Measurements from ENCODE around the gene ABHD16A. TPM values are rescaled to one million over a fixed set of nuclear protein-coding genes. Genes with fewer than 3 reads are reported as not detected.

The ABHD16A gene
- total RNA-seq, 6 donors from 2014 or later = 42.1 to 62.5 (median 51.6) TPM

- DNase-seq = no peak
- Histone ChIP-seq H3K4me1 (no peaks in the 10 kb centered on the region), H3K27me3 (no peaks in the 10 kb centered on the region), H3K36me3 (peaks cover 74 to 100% (median 92%) of the 10 kb centered on the region in 4 donors), H3K27ac (no peak overlapping the region), H3K4me3 (no peak overlapping the region), H3K9me3 (no peaks in the 10 kb centered on the region)
- no peak for ATAC-seq (ENCODE audit: low FRiP score in 2 of 2)
- WGBS, 2 donors = 97 to 98% methylated on average over 6 of the region's 6 CpGs
- TF ChIP-seq CTCF (IDR thresholded peaks at IDR 0.05) = no peak
- TF ChIP-seq POLR2AphosphoS5 (IDR thresholded peaks at IDR 0.05) = no peak
Measured at GRCh38 chr6:31640612-31641011, 62.5 kb downstream of the ABHD16A start.

- DNase-seq (no peak), ATAC-seq (ENCODE audit: low FRiP score in 2 of 2) (no peak)
- no peaks in the 10 kb centered on the region for H3K4me1 ChIP-seq
- H3K27ac ChIP-seq = no peak overlapping the region
- TF ChIP-seq EP300 (IDR thresholded peaks at IDR 0.05) (no peak), POLR2A (IDR thresholded peaks at IDR 0.05) (no peak), POLR2AphosphoS5 (IDR thresholded peaks at IDR 0.05) (no peak), CTCF (IDR thresholded peaks at IDR 0.05) (no peak)
- no peak overlapping the region for H3K4me3 ChIP-seq
- H3K9me3 ChIP-seq = no peaks in the 10 kb centered on the region
- H3K36me3 ChIP-seq = peaks cover 69 to 100% (median 92%) of the 10 kb centered on the region in 4 donors
- H3K27me3 ChIP-seq = no peaks in the 10 kb centered on the region
- 74 to 76% methylated on average over 9 to 10 of the region's 10 CpGs for WGBS, 2 donors
Measured at GRCh38 chr6:31639449-31639861, 63.7 kb downstream of the ABHD16A start.

- H3K36me3 ChIP-seq = peaks cover 69 to 100% (median 92%) of the 10 kb centered on the region in 4 donors
- no peak overlapping the region for H3K4me3 ChIP-seq
- no peaks in the 10 kb centered on the region for H3K4me1 ChIP-seq
- no peak for ATAC-seq (ENCODE audit: low FRiP score in 2 of 2)
- 85 to 91% methylated on average over 9 of the region's 9 CpGs for WGBS, 2 donors
- H3K9me3 ChIP-seq = no peaks in the 10 kb centered on the region
- TF ChIP-seq POLR2AphosphoS5 (IDR thresholded peaks at IDR 0.05) (no peak), CTCF (IDR thresholded peaks at IDR 0.05) (no peak), POLR2A (IDR thresholded peaks at IDR 0.05) (no peak), EP300 (IDR thresholded peaks at IDR 0.05) (no peak)
- no peaks in the 10 kb centered on the region for H3K27me3 ChIP-seq
- DNase-seq = no peak
- no peak overlapping the region for H3K27ac ChIP-seq
Measured at GRCh38 chr6:31639043-31639442, 64.1 kb downstream of the ABHD16A start.

Small RNA genes lying within 50 kb of the gene (small RNA-seq; reads per million reads assigned to genes)
- gene LY6G6D = 0 reads per million in 4 donors
- 0 reads per million in 4 donors for gene MIR4646
- gene RF00019 = 0 reads per million in 4 donors

Other genes starting within 250 kb of the ABHD16A start
- gene MICB, start 205.2 kb downstream of the ABHD16A start, total RNA-seq = 10 to 100 TPM in 4 of 6 donors, 1 to 10 TPM in 2; 4.9 to 14.4 (median 11.3) TPM
- not detected for gene MCCD1, start 174.4 kb downstream of the ABHD16A start, total RNA-seq
- gene DDX39B, start 161.3 kb downstream of the ABHD16A start, total RNA-seq = 100 to 1,000 TPM; 201 to 541 (median 270) TPM
- gene ATP6V1G2, start 156.7 kb downstream of the ABHD16A start, total RNA-seq = 1 to 10 TPM in 4 of 6 donors, under 1 TPM in 2; 0.55 to 2.0 (median 1.1) TPM
- gene NFKBIL1, start 155.7 kb downstream of the ABHD16A start, total RNA-seq = 10 to 100 TPM; 18.2 to 45.1 (median 23.8) TPM
- gene LTA, start 131.0 kb downstream of the ABHD16A start, total RNA-seq = 1 to 10 TPM in 2 of 6 donors, not detected in 4; 1.6 to 1.8 TPM
- 1 to 10 TPM in 5 of 6 donors, under 1 TPM in 1; 0.33 to 6.6 (median 2.9) TPM for gene TNF, start 127.8 kb downstream of the ABHD16A start, total RNA-seq
- gene LTB, start 120.9 kb downstream of the ABHD16A start, total RNA-seq = 10 to 100 TPM in 1 of 6 donors, 1 to 10 TPM in 2, not detected in 3; 1.3 to 18.7 (median 8.2) TPM
- gene LST1, start 117.0 kb downstream of the ABHD16A start, total RNA-seq = 100 to 1,000 TPM in 1 of 6 donors, 10 to 100 TPM in 3, 1 to 10 TPM in 2; 7.7 to 132 (median 33.5) TPM
- gene NCR3, start 110.3 kb downstream of the ABHD16A start, total RNA-seq = 1 to 10 TPM in 1 of 6 donors, under 1 TPM in 3, not detected in 2; 0.54 to 2.0 (median 0.70) TPM
- gene AIF1, start 88.1 kb downstream of the ABHD16A start, total RNA-seq = 100 to 1,000 TPM in 1 of 6 donors, 10 to 100 TPM in 5; 18.5 to 106 (median 79.7) TPM
- 100 to 1,000 TPM in 4 of 6 donors, 10 to 100 TPM in 2; 80.1 to 154 (median 125) TPM for gene PRRC2A, start 82.6 kb downstream of the ABHD16A start, total RNA-seq
- 100 to 1,000 TPM; 190 to 421 (median 294) TPM for gene BAG6, start 50.7 kb downstream of the ABHD16A start, total RNA-seq
- gene APOM, start 47.4 kb downstream of the ABHD16A start, total RNA-seq = 1 to 10 TPM in 5 of 6 donors, under 1 TPM in 1; 0.89 to 4.3 (median 2.1) TPM
- 10 to 100 TPM; 25.0 to 30.1 (median 28.4) TPM for gene C6orf47, start 42.5 kb downstream of the ABHD16A start, total RNA-seq
- gene GPANK1, start 38.3 kb downstream of the ABHD16A start, total RNA-seq = 10 to 100 TPM; 12.0 to 45.1 (median 16.6) TPM
- gene CSNK2B, start 37.2 kb downstream of the ABHD16A start, total RNA-seq = 100 to 1,000 TPM; 105 to 172 (median 130) TPM
- 10 to 100 TPM in 4 of 6 donors, 1 to 10 TPM in 2; 6.7 to 22.0 (median 12.3) TPM for gene LY6G5B, start 33.3 kb downstream of the ABHD16A start, total RNA-seq
- 1 to 10 TPM in 4 of 6 donors, not detected in 2; 1.8 to 4.4 (median 3.1) TPM for gene LY6G5C, start 22.3 kb downstream of the ABHD16A start, total RNA-seq
- gene LY6G6F, start 3.5 kb upstream of the ABHD16A start, total RNA-seq = 1 to 10 TPM in 4 of 6 donors, under 1 TPM in 2; 0.63 to 9.4 (median 1.7) TPM
- gene LY6G6D, start 12.0 kb upstream of the ABHD16A start, total RNA-seq = not detected
- gene LY6G6C, start 18.4 kb upstream of the ABHD16A start, total RNA-seq = under 1 TPM in 1 of 6 donors, not detected in 5; 0.23 TPM
- gene MPIG6B, start 20.0 kb upstream of the ABHD16A start, total RNA-seq = 1 to 10 TPM in 3 of 6 donors, under 1 TPM in 2, not detected in 1; 0.30 to 4.1 (median 1.2) TPM
- 100 to 1,000 TPM in 2 of 6 donors, 10 to 100 TPM in 4; 46.6 to 157 (median 83.7) TPM for gene DDAH2, start 26.0 kb upstream of the ABHD16A start, total RNA-seq
- 100 to 1,000 TPM; 138 to 497 (median 277) TPM for gene CLIC1, start 33.2 kb upstream of the ABHD16A start, total RNA-seq
- 10 to 100 TPM in 4 of 6 donors, 1 to 10 TPM in 2; 7.3 to 52.4 (median 13.1) TPM for gene MSH5, start 36.7 kb upstream of the ABHD16A start, total RNA-seq
- 10 to 100 TPM in 1 of 6 donors, 1 to 10 TPM in 5; 1.1 to 15.7 (median 5.3) TPM for gene SAPCD1, start 59.3 kb upstream of the ABHD16A start, total RNA-seq
- 1 to 10 TPM; 4.0 to 7.4 (median 6.6) TPM for gene VWA7, start 74.0 kb upstream of the ABHD16A start, total RNA-seq
- gene VARS1, start 92.4 kb upstream of the ABHD16A start, total RNA-seq = 10 to 100 TPM; 21.2 to 67.8 (median 39.7) TPM
- 10 to 100 TPM in 5 of 6 donors, 1 to 10 TPM in 1; 5.0 to 44.9 (median 20.9) TPM for gene LSM2, start 103.6 kb upstream of the ABHD16A start, total RNA-seq
- 1 to 10 TPM in 5 of 6 donors, under 1 TPM in 1; 0.89 to 3.1 (median 2.0) TPM for gene HSPA1L, start 112.0 kb upstream of the ABHD16A start, total RNA-seq
- 100 to 1,000 TPM in 5 of 6 donors, 10 to 100 TPM in 1; 80.7 to 236 (median 144) TPM for gene HSPA1A, start 112.2 kb upstream of the ABHD16A start, total RNA-seq
- gene HSPA1B, start 124.4 kb upstream of the ABHD16A start, total RNA-seq = 100 to 1,000 TPM in 5 of 6 donors, 10 to 100 TPM in 1; 92.2 to 177 (median 127) TPM
- gene NEU1, start 159.5 kb upstream of the ABHD16A start, total RNA-seq = 10 to 100 TPM; 28.3 to 90.3 (median 64.6) TPM
- 10 to 100 TPM; 19.1 to 84.2 (median 42.0) TPM for gene SLC44A4, start 175.7 kb upstream of the ABHD16A start, total RNA-seq
- 10 to 100 TPM; 23.6 to 57.3 (median 41.7) TPM for gene EHMT2, start 194.4 kb upstream of the ABHD16A start, total RNA-seq
- gene ZBTB12, start 198.8 kb upstream of the ABHD16A start, total RNA-seq = 1 to 10 TPM; 1.0 to 7.5 (median 2.2) TPM
- 100 to 1,000 TPM; 119 to 322 (median 233) TPM for gene C2, start 224.4 kb upstream of the ABHD16A start, total RNA-seq
- 100 to 1,000 TPM in 1 of 6 donors, 10 to 100 TPM in 5; 15.0 to 199 (median 58.1) TPM for gene CFB, start 242.8 kb upstream of the ABHD16A start, total RNA-seq

All from upper lobe of left lung (tissue), 6 donors.